Lower leg skin (tissue), 3 donors: Measurements from ENCODE around the gene HIPK2.

Experiments used
- CTCF ChIP-seq, 3 donors: fragments of 450-650 bp; IDR thresholded peaks; one replicate each; pipeline ENCODE4 v1.5.1; 2016; ENCODE audit warnings: antibody characterized with exemption in 3 of 3, mild to moderate bottlenecking in 3 of 3, moderate library complexity in 2 of 3
- POLR2A ChIP-seq, 2 donors: fragments of 450-650 bp; IDR thresholded peaks; one replicate each; pipeline ENCODE4 v1.6.1; 2016 to 2017; ENCODE audit warnings: antibody characterized with exemption in 2 of 2, mild to moderate bottlenecking in 1 of 2, moderate library complexity in 1 of 2

DNA sequence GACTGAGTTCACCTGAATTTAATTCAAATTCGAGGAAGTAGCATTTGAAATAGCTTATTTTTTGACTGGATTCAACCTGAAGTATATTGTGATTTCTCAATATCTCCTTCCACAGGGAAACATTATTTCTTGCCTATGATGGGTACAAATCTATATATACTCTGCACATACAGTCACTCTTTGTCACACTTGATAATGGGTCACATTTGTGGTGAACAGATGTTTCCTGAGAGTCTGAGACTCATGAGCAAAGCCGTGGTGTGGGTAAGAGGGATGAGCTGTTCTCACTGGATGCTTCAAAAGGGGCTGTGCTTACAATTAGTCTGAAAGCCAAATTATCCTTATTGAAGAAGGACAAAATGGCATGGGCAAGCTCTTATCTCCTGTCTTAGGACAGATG, 33.3 kb upstream of the HIPK2 start:
- TF ChIP-seq POLR2A (IDR thresholded peaks at IDR 0.05) (no peak), CTCF (IDR thresholded peaks at IDR 0.05) (no peak)
